ENCODE data around the gene POLL.

Gene POLL

GRCh38 chr10:101611096-101611905 is 23.2 kb upstream of the POLL start:
- H2AFZ ChIP-seq (ENCODE audit: low read length): no peak overlapping the region
- H3K9me2 ChIP-seq (replicated peaks; ENCODE audit: low read depth, low read length): no peaks in the 10 kb centered on the region
- H3F3A ChIP-seq (ENCODE audit: low read depth): no peaks in the 10 kb centered on the region
- no peak overlapping the region for H3K9ac ChIP-seq (ENCODE audit: low read depth, low read length, poor library complexity, severe bottlenecking)
- H3K4me2 ChIP-seq (ENCODE audit: low read depth, low read length, poor library complexity, severe bottlenecking): no peak overlapping the region
- H3K9me3 ChIP-seq (ENCODE audit: insufficient read depth, low read depth, low read length): no peaks in the 10 kb centered on the region
- H3K4me1 ChIP-seq (ENCODE audit: insufficient read depth, low read length, poor library complexity, severe bottlenecking): no peaks in the 10 kb centered on the region
- H3K79me2 ChIP-seq (ENCODE audit: insufficient read depth, low read length): no peaks in the 10 kb centered on the region
- TF ChIP-seq EZH2phosphoT487 (IDR thresholded peaks at IDR 0.05; ENCODE audit: borderline replicate concordance): no peak
- TF ChIP-seq CTCF (conservative IDR thresholded peaks at IDR 0.05; ENCODE audit: low read length): no peak
- H3K27me3 ChIP-seq (ENCODE audit: insufficient read depth, low read length, poor library complexity, severe bottlenecking): no peaks in the 10 kb centered on the region
- no peak overlapping the region for H3K4me3 ChIP-seq (ENCODE audit: low read length, poor library complexity, severe bottlenecking)
- H3K36me3 ChIP-seq (ENCODE audit: insufficient read depth, low read length): peaks cover 38% of the 10 kb centered on the region; the same call in 1 of the 2 replicates
- H4K20me1 ChIP-seq (ENCODE audit: insufficient read depth, low read length, poor library complexity, severe bottlenecking): no peaks in the 10 kb centered on the region

- H3F3A ChIP-seq (ENCODE audit: low read depth): no peaks in the 10 kb centered on the region
- TF ChIP-seq EZH2phosphoT487 (IDR thresholded peaks at IDR 0.05; ENCODE audit: borderline replicate concordance): no peak
- no peak for TF ChIP-seq CTCF (conservative IDR thresholded peaks at IDR 0.05; ENCODE audit: low read length)
- no peaks in the 10 kb centered on the region for H3K9me2 ChIP-seq (replicated peaks; ENCODE audit: low read depth, low read length)
- H3K36me3 ChIP-seq (ENCODE audit: insufficient read depth, low read length): peaks cover 37% of the 10 kb centered on the region; the same call in 1 of the 2 replicates
- H3K79me2 ChIP-seq (ENCODE audit: insufficient read depth, low read length): no peaks in the 10 kb centered on the region
- H2AFZ ChIP-seq (ENCODE audit: low read length): no peak overlapping the region
- H3K9ac ChIP-seq (ENCODE audit: low read depth, low read length, poor library complexity, severe bottlenecking): no peak overlapping the region
- no peaks in the 10 kb centered on the region for H3K4me1 ChIP-seq (ENCODE audit: insufficient read depth, low read length, poor library complexity, severe bottlenecking)
- H3K4me2 ChIP-seq (ENCODE audit: low read depth, low read length, poor library complexity, severe bottlenecking): no peak overlapping the region
- H3K27me3 ChIP-seq (ENCODE audit: insufficient read depth, low read length, poor library complexity, severe bottlenecking): no peaks in the 10 kb centered on the region
- H3K9me3 ChIP-seq (ENCODE audit: insufficient read depth, low read depth, low read length): no peaks in the 10 kb centered on the region
- H4K20me1 ChIP-seq (ENCODE audit: insufficient read depth, low read length, poor library complexity, severe bottlenecking): no peaks in the 10 kb centered on the region
- no peak overlapping the region for H3K4me3 ChIP-seq (ENCODE audit: low read length, poor library complexity, severe bottlenecking)
Measured at GRCh38 chr10:101609481-101609880, 21.4 kb upstream of the POLL start.

GRCh38 chr10:101607124-101607523 is 19.1 kb upstream of the POLL start:
- TF ChIP-seq CTCF (conservative IDR thresholded peaks at IDR 0.05; ENCODE audit: low read length): no peak
- no peaks in the 10 kb centered on the region for H4K20me1 ChIP-seq (ENCODE audit: insufficient read depth, low read length, poor library complexity, severe bottlenecking)
- H3K4me1 ChIP-seq (ENCODE audit: insufficient read depth, low read length, poor library complexity, severe bottlenecking): no peaks in the 10 kb centered on the region
- no peak overlapping the region for H3K9ac ChIP-seq (ENCODE audit: low read depth, low read length, poor library complexity, severe bottlenecking)
- H3K9me2 ChIP-seq (replicated peaks; ENCODE audit: low read depth, low read length): no peaks in the 10 kb centered on the region
- no peak overlapping the region for H3K4me3 ChIP-seq (ENCODE audit: low read length, poor library complexity, severe bottlenecking)
- H3F3A ChIP-seq (ENCODE audit: low read depth): no peaks in the 10 kb centered on the region
- no peaks in the 10 kb centered on the region for H3K9me3 ChIP-seq (ENCODE audit: insufficient read depth, low read depth, low read length)
- H3K36me3 ChIP-seq (ENCODE audit: insufficient read depth, low read length): peaks cover 37% of the 10 kb centered on the region; the same call in 1 of the 2 replicates
- H3K27me3 ChIP-seq (ENCODE audit: insufficient read depth, low read length, poor library complexity, severe bottlenecking): no peaks in the 10 kb centered on the region
- H2AFZ ChIP-seq (ENCODE audit: low read length): no peak overlapping the region
- no peaks in the 10 kb centered on the region for H3K79me2 ChIP-seq (ENCODE audit: insufficient read depth, low read length)
- no peak overlapping the region for H3K4me2 ChIP-seq (ENCODE audit: low read depth, low read length, poor library complexity, severe bottlenecking)
